NCI-H1694 (cell line): Measurements from ENCODE around the gene PLEK.

ENCODE experiments used
- DNase-seq: peaks from one replicate; lab custom pipeline; 2025; lab: John Stamatoyannopoulos, UW

Gene PLEK

DNA sequence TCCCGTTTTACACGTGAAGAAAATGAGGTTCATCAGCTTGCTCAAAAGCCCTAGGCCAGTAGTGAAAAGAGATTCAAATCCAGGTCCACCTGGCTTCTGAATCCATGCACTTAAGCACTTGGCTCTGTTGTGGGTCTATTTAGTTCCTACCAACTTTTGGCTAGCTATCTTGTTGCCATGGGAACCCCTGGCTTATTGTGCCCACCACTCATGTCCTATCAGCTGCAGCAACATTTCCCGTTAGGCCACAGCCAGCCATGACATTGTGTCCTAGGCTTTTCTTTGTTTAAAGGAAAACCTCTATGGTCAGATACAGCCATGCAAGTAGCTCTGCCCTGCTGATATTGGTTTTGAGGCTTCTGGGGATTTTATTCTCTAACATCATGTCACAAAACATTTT lies 49.8 kb downstream of the PLEK start:
- DNase-seq, result no peak

DNA sequence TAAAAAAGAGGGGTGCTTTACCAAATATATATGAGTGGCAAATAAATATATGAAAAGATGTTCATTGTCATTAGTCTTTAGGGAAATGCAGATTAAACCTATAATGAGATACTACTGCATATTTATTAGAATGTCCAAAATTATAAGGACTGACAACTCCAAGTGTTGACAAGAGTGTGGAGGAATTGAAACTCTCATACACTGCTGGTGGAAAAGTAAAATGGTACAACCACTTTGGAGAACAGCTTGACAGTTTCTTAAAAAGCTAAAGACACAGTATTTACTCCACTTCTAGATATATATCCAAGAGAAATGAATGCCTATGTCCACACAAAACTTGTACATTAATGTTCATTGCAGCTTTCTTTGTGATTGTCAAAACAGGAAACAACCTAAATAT lies 50.4 kb downstream of the PLEK start:
- DNase-seq, result no peak

DNA sequence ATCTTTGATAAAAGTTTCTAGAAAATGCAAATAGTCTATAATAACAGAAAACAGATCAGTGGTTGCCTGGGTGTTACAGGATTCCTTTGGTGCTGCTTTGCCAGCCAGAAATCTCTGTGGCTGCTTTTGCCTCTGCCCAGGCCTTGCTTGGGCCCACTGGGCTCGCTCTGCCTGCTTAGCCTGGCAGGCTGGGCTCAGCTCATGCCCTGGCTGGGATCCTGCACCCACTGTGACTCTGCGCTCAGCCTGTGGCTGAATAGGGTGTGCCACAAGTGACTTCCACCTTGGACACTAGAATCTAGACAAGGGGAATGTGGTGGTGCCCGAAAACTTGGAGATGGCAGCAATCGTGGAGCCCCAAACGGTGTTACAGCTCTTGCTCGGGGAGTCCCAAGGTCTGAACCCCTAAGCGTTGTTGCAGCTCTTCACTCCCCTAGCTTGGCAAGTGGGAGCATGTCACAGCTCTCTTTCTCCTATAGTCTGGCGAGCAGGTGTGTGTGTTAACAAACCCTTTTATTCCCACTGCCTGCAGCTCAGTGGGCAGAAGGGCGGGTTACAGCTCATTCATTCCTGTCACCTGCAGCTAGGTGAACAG lies 51.1 kb downstream of the PLEK start:
- no peak for DNase-seq

DNA sequence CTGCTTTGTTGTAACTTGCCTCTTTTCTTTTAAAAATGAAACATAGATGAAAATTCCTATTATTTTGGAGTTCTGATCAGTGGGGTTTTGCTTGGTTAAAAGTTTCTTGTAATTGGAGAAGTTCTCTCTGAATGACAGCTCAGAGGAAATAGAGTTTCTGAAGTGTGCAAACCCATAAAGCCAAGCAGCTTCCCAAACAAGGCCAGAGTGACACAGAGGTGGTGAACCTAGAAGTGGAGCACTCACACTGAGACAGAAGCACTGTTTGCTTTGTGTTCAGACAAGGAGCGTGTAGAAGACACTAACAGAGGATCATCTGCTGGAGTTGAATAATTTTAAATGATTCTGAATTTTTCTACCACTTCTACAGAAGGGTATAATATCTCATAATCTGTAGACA lies 52.8 kb downstream of the PLEK start:
- no peak for DNase-seq

DNA sequence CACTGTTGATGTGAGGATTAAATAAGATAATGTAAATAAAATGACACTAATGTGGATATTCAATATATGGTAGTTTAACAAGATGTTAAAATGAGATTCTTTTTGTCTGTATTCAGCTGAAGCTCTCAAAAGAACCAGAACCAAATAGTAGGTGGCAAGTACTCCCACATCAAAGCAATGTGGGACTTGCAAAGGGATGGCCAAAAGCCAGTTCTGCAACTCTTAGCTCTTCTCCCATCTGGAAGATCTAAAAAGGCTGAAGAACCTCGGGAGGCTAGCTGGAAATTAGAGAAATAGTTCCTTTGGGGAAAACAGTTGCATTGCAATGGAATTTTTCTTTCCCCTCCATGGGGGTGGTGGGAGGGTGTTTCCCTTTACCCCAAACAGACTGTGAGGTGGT lies 53.3 kb downstream of the PLEK start:
- DNase-seq, result no peak

DNA sequence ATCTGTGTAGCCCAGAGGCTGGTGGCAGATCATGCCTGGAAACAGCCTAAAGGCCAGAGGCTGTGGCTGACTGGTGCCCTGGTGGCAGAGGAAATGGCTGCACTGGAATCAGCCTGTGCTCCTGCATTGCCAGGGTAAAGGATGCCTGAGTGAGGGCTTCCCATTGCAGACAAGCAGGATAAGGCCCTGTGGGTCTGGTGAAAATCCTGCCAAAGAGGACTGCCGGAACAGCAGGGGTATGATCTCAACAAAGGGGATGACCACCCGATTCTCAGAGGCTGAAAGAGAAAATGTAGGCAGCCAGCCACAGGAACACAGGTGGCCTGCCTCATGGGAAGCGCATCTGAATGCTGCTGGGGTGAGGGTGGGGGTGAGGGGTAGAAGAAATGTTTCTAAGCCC lies 53.8 kb downstream of the PLEK start:
- no peak for DNase-seq

DNA sequence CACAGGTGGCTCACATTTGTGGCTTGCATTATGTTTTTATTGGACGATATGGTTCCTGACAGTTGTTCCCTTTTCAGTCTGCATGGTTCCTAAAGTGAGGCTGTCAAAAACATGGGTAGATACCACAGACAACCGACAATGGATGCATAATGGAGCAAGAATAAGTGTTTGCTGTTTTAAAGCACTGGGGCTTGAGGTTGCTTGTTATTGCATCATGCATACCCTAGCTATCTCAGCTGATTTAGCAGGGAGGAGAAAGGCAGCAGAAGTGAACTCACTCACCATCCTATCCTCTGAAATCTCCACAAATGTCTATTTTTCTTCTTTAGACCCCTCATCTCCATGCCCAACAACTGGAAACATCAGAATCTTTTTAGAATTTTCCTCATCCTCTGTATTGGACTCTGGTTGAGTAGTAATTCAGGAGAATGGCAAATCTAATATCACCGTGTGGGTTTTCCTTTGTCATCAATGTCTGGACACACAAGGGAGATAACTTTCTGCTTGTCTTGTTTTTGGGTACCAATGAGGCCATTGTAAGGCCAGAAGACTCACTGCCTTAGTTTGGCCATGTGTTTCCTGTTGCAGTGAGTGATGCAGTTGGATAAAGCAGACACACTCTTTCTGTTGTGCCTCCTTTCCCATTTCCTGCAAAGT lies 55.3 kb downstream of the PLEK start:
- DNase-seq, result no peak

DNA sequence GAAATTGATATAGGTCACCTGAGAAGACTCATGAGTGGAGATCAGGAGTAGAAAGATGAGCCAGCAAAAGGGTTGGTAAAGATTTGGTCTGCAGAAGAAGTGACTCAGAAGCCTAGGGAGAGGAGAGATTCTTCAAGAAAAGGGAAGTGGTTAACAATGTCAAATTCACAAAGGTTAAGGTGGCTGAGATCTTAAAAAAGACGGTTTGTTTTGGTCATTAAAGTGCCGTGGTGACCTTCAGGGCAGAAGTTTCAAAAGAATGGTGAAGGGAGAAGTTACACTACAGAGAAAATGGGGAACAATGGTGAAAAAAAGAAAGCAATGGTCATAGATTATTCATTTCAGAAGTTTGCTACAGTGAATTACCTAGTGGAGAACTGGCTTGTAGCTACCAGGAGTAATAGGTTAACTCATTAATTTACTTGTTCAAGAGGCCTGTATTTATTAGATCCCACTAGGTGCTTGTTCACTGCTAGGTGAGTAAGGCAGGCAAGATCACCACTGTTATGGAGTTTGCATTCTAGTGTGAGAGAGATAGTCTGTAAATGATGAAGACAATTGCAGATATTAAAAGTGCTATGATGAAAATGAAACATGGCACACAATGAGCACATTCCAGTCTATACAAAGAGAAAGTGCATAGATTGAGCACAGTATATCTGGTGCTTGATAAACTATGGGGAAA lies 59.0 kb downstream of the PLEK start:
- no peak for DNase-seq

DNA sequence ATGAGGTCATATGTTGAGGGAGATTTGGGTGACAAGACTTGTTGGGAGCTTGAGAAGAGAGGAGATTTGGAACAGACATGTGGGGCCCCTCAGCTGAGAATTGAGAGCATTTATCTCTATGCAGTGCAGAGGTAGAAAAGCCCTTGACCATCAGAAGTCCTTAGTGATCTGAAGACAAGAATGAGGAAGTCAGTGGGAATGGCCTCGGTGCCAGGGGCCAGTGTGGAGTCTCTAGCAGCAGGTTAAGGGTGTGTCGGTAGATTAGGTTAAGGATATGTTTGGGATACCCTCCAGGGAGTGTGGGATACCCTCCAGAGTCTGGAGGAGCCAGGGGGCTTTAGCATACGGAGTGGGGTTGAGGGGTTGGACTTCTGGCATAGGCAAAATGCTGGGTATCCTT lies 60.4 kb downstream of the PLEK start:
- no peak for DNase-seq

DNA sequence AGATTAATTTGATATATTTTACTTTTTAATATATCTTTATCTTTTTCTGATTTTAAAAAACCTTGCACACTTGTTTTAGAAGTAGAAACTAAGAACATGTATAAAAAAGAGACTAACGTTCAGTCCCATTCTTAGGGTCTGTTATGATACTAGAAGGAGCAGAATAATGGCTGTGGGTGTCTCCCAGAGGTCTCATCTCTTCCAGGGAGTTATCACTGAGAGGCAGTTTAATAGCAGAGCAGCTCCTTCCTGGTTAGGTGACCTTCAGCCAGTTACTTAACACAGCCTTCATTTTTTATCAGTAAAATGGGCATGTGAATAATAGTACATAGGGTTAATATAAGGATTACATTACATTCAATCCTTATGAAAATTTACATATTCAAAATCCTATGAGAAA lies 61.4 kb downstream of the PLEK start:
- no peak for DNase-seq

DNA sequence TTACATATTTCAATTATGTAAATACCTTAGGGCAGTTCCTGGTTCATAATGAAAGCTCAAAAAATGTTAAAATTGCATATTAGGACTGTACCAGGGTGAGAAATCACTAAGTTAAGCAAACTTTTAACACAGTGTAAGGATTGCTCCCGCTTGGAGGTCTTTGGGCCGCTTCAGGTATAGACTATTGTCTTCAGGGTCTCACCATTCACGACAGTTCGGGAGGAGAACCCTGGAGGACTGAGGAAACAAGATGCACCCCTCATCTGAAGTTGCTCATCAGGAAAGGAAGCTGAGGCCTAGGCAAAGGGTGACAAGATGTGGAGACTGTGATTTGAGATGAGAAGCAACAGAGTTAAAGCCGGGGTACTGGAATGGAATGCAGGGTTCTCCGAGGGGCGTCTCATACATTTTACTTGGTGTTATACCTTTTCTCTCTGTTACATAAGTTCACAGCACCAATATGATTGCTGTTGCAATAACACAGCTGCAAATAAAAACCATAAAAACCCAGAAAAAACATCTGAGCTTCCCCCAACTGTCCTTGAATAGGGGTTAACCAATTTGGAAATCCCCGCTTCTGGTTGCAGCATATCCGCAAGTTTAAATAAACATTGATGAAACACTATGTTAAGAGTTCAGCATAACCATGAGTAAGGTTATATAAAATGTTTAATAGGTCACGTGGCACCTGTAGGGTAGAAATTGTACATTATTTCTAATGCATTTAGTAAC lies 61.9 kb downstream of the PLEK start:
- no peak for DNase-seq

DNA sequence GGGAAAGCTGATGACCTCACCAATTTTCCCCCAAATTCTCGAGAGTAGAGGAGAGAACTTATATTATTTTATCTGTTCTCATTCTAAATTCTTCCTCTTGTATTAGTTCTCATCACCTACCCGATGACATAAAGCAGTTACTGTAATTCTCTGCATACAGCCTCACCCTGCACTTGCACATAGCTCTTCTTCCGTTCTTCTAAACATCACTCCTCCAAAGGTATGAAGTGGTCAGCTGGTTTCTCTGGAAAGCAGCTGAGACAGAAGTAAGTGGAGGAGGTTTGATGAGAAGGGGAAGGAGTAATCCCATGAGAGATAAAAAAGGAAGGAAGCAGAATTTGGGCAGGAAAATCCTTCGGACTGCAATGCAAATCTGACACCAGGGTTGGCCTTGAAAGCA lies 63.0 kb downstream of the PLEK start:
- no peak for DNase-seq

DNA sequence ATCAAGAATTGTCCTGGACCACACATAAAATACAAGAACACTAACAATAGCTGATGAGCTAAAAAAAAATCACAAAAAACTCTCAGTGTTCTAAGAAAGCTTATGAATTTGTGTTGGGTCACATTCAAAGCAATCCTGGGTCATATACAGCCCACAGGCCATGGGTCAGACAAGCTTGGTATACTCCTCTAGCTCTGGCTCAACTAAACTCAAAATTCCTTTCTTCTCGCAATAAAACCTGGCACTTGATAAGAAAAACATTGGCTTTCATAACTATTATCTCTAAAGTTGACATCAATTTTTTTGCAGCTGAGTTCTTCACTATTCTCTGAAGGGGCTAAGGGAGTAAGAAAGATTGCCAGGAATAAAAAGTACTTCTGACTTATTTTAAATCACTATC lies 63.7 kb downstream of the PLEK start:
- no peak for DNase-seq

DNA sequence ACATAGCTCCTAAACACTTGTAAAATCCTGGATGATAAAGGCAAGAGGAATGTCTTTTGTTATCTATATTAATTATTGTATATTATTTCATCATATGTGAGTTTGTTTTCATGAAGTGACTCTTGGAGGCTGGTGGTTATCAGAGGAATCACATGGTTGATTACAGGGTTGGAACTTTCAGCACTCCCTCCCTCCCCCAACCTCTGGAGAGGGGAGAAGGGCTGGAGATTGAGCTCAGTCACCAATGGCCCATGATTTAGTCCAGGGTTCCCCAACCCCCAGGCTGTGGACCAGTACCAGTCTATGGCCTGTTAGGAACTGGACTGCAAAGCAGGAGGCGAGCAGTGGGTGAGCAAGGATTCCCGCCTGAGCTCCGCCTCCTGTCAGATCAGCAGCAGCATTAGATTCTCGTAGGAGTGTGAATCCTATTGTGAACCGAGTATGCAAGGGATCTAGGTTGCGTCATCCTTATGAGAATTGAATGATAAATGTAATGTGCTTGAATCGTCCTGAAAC lies 64.3 kb downstream of the PLEK start:
- DNase-seq, result no peak

DNA sequence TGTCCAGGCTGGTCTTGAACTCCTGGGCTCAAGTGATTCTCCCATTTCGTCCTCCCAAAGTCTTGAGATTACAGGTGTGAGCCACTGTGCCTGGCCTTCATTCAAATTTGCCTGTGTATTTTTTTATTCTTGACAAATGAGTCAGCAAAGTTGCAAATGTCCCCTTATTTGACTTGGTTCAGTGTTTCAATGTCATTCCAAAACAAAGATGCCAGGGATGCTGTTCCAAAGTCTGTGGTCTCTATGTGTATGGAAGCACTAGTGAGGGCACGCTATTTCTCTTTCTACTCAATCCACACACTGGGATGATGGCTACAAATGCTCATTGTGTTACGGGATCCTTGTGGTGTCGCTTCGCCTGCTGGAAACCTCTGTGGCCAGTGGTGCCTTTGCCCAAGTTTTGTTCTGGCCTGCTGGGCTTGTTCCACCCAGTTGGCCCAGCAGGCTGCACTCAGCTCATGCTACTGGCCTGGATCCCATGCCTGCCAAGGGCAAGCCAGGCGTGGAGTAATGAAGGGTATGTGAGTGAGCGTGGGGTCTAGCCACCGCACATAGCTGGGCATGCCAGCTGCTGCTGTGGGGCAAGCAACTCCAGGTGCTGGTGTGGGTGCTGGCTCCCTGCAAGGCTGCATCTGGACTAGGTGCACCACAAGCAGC lies 66.4 kb downstream of the PLEK start:
- no peak for DNase-seq

DNA sequence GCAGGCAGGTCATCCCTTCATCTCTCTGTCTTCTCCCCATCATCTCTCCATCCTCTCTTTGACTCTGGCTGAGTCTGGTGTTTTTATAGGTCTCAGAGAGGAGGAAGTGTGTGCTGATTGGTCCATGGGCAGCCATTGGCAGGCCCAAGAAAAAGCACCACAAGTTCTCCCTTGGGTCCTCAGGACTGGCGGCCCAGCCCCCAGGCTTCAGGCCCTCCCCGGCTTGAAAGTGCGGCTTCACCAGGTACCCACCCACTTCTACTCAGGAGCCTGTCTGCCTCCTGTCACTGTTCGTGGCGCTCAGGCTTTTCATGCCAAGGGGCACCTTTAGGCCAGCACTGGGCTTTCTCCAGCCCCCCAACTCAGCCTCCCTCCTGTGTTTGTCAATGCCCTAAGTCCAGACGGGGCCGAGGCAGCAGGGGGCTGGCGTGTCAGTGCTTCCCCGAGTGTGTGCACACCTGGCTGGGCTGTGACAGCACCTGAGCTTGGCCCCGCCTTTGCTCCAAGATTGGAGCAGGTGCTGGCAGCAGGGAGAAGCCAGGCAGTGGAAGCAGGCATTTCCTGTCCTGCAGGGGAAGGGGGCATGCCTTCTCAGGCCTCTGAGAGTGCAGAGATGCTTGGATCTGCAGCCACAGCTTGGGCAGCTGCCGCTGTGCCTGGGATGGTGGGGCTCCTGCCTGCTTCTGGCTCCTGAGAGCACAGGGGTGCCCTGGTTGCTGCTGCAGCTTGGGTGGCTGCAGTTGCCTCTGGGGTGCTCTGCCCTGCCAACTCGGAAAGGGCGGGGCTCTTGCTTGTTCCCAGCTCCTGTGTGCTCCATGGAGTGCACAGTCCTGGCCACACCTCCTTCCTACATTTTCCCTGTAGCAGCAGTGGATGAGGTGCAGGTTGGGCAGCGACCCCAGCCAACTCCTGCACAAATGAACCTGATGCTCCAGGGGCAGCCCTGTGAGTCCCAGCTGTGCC lies 67.9 kb downstream of the PLEK start:
- DNase-seq, result no peak

DNA sequence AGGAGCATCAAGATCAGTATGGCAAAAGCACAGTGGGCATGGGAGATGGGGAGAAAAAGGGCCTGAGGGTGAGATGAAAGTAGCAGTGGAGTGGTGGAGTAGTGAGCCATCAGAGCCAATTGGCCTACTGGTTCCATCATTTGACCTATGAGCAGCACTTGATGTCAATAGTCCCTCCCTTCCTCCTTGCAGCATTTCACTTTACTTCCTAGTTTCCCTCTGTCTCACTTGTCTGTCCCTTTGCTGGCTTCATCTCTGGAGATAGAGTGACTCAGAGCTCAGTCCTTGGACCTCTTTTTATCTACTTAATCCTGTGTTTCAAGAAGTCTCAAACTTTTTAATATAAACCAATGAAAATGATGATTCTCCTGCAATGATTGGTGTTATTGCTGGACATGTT lies 69.9 kb downstream of the PLEK start:
- no peak for DNase-seq

DNA sequence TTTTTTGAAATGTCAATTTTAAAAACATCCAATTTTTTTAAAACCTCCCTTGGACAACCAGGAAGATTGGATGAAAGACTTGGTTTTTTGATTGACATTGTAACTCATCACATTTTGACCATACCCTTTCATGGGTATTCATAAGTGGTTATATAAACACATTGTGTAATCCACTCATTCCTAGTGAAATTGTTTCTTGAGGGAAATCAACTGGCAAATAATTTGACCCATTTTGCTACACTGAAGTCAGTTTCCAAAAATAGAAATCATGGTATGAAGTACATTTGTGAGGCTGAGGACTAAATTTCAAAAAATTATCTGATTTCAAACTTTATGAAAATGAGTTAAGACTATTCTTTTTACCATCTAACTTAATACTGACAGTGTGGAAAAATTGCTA lies 70.5 kb downstream of the PLEK start:
- DNase-seq, result no peak

DNA sequence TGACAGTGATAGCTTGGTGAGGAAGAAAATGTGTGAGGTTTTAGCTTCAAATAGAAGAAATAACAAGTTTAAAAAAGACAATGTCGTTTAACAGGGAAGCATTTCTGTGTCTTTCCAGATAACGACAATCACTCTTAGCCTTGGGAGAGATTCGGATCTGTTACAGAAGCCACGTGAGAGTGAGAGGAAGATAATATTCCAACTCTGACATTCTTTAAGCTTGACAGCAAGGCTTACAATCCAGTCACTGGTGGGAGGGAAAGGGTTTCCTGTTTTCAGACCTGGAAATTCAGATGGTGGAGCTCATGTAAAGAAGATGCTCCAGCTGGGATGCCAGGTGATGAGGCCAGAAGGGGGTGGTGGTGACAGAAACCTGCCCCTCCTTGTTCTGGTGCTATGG lies 71.2 kb downstream of the PLEK start:
- DNase-seq, result no peak

DNA sequence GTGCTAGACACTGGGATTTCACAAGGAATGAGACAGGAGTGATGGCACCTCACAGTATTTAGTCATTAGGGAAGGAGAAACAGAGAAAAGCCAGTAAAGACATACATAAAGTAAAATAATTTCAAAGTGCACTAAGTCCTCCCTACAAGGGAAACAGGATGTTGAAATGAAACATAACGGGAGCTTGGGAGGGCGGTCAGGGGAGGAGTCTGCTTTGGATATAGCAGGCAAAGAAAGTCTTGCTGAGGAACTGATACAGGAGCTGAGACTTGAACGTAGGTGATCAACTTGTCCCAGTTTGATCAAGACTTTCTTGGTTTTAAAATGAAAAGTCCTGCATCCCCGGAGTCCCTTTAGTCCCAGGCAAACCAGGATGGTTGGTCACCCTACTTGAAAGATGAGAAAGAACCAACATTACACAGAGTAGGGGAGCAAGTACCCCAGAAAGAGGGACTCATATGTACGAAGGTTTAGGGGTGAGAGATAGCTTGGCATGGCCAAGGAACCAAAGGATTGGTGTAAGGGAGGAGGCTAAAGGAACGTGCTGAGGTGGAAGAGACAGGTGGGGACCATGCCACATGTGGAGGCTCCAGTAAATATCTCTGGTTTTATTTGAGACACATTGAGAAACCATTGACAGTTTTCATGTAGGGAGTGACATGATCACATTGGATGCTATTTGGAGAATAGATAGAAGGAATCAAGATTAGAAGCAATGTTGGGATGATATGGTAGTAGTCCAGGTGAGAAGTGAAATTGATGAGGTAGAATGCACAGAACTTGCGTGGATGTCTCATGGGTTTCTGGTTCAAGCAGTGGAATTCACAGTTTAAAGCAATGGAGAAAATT lies 73.6 kb downstream of the PLEK start:
- DNase-seq, result no peak
